ENCODE results near the gene TMEM232. TPM values are rescaled to one million over a fixed set of nuclear protein-coding genes. Genes with fewer than 3 reads are reported as not detected.

TMEM232 gene
- 1 to 10 TPM in 3 of 6 donors, under 1 TPM in 1, not detected in 2; 0.73 to 1.8 (median 1.2) TPM for polyA plus RNA-seq (ENCODE audit: low read depth in 6 of 6)

- Mint-ChIP-seq H3K36me3 (peaks cover 0 to 8% of the 10 kb centered on the region in 2 donors), H3K27me3 (peaks cover 6 to 10% (median 8%) of the 10 kb centered on the region in 3 donors), H3K27ac (peak within 1 kb of the TSS in 3 of 6 donors; percentile 27 to 86 (median 79)), H3K9me3 (no peaks in the 10 kb centered on the region), H3K4me1 (peaks cover 0 to 5% (median 3%) of the 10 kb centered on the region in 3 donors), H3K4me3 (peak within 1 kb of the TSS; percentile 77 to 92 (median 83))
- DNase-seq (peak; percentile 63), ATAC-seq (ENCODE audit: low read depth in 2 of 2) (peak; percentile 98)
Observed at GRCh38 chr5:110726249-110727024, at the start of gene TMEM232. Gene TMEM232 (minus strand): TSS chr5:110726671. CDS start chr5:110667352, 59,319 bp downstream.

GRCh38 chr5:110770286-110770685 is 43.8 kb upstream of the TMEM232 start:
- peaks cover 0 to 19% (median 0%) of the 10 kb centered on the region in 7 donors for H3K9me3 Mint-ChIP-seq
- H3K4me3 Mint-ChIP-seq: no peak overlapping the region
- H3K36me3 Mint-ChIP-seq: no peaks in the 10 kb centered on the region
- H3K27ac Mint-ChIP-seq: no peak overlapping the region
- H3K27me3 Mint-ChIP-seq: no peaks in the 10 kb centered on the region
- ATAC-seq (ENCODE audit: low read depth in 2 of 2) (no peak), DNase-seq (no peak)
- H3K4me1 Mint-ChIP-seq: no peaks in the 10 kb centered on the region

GRCh38 chr5:110769000-110769681 is 42.7 kb upstream of the TMEM232 start:
- H3K27ac Mint-ChIP-seq: no peak overlapping the region
- no peaks in the 10 kb centered on the region for H3K27me3 Mint-ChIP-seq
- H3K4me1 Mint-ChIP-seq: no peaks in the 10 kb centered on the region
- no peak for DNase-seq
- ATAC-seq (ENCODE audit: low read depth in 2 of 2): no peak
- no peak overlapping the region for H3K4me3 Mint-ChIP-seq
- H3K9me3 Mint-ChIP-seq: peaks cover 0 to 14% (median 0%) of the 10 kb centered on the region in 7 donors
- H3K36me3 Mint-ChIP-seq: no peaks in the 10 kb centered on the region

GRCh38 chr5:110768138-110768860 is 41.8 kb upstream of the TMEM232 start:
- no peaks in the 10 kb centered on the region for H3K4me1 Mint-ChIP-seq
- H3K4me3 Mint-ChIP-seq: no peak overlapping the region
- DNase-seq (no peak), ATAC-seq (ENCODE audit: low read depth in 2 of 2) (no peak)
- H3K27ac Mint-ChIP-seq: no peak overlapping the region
- H3K9me3 Mint-ChIP-seq: peaks cover 0 to 8% (median 0%) of the 10 kb centered on the region in 7 donors
- H3K27me3 Mint-ChIP-seq: no peaks in the 10 kb centered on the region
- H3K36me3 Mint-ChIP-seq: no peaks in the 10 kb centered on the region

- H3K27me3 Mint-ChIP-seq: no peaks in the 10 kb centered on the region
- DNase-seq: no peak
- H3K4me3 Mint-ChIP-seq: no peak overlapping the region
Observed at GRCh38 chr5:110760158-110760557, 33.7 kb upstream of the TMEM232 start.

GRCh38 chr5:110757118-110757729 is 30.8 kb upstream of the TMEM232 start:
- H3K27ac Mint-ChIP-seq: peak overlapping the region in 1 of 6 donors; percentile 76
- no peaks in the 10 kb centered on the region for H3K9me3 Mint-ChIP-seq
- H3K36me3 Mint-ChIP-seq: peaks cover 22 to 27% of the 10 kb centered on the region in 2 donors
- no peak overlapping the region for H3K4me3 Mint-ChIP-seq
- H3K4me1 Mint-ChIP-seq: peaks cover 0 to 6% (median 0%) of the 10 kb centered on the region in 3 donors
- no peaks in the 10 kb centered on the region for H3K27me3 Mint-ChIP-seq
- DNase-seq: no peak
- no peak for ATAC-seq (ENCODE audit: low read depth in 2 of 2)

More at GRCh38 chr5:110760158-110760557, 33.7 kb upstream of the TMEM232 start:
- Mint-ChIP-seq H3K27ac (no peak overlapping the region), H3K36me3 (peaks cover 16 to 17% of the 10 kb centered on the region in 2 donors), H3K4me1 (no peaks in the 10 kb centered on the region), H3K9me3 (no peaks in the 10 kb centered on the region)
- no peak for ATAC-seq (ENCODE audit: low read depth in 2 of 2)

- ATAC-seq (ENCODE audit: low read depth in 2 of 2): no peak
- H3K36me3 Mint-ChIP-seq: peaks cover 26 to 30% of the 10 kb centered on the region in 2 donors
- H3K4me3 Mint-ChIP-seq: no peak overlapping the region
- DNase-seq: no peak
- peak overlapping the region in 4 of 6 donors; percentile 6 to 90 (median 60) for H3K27ac Mint-ChIP-seq
- H3K27me3 Mint-ChIP-seq: no peaks in the 10 kb centered on the region
- peaks cover under 1 to 14% (median 3%) of the 10 kb centered on the region in 3 donors for H3K4me1 Mint-ChIP-seq
- no peaks in the 10 kb centered on the region for H3K9me3 Mint-ChIP-seq
Observed at GRCh38 chr5:110754181-110754580, 27.7 kb upstream of the TMEM232 start.

- no peak for DNase-seq
- H3K36me3 Mint-ChIP-seq: peaks cover 32 to 33% of the 10 kb centered on the region in 2 donors
Observed at GRCh38 chr5:110753600-110753999, 27.1 kb upstream of the TMEM232 start.

GRCh38 chr5:110752953-110753352 is 26.5 kb upstream of the TMEM232 start:
- DNase-seq (no peak), ATAC-seq (ENCODE audit: low read depth in 2 of 2) (no peak)
- Mint-ChIP-seq H3K27me3 (no peaks in the 10 kb centered on the region), H3K36me3 (peaks cover 29 to 30% of the 10 kb centered on the region in 2 donors), H3K4me1 (peaks cover 3 to 17% (median 6%) of the 10 kb centered on the region in 3 donors), H3K27ac (peak overlapping the region in 3 of 6 donors; percentile 60 to 87 (median 77)), H3K4me3 (no peak overlapping the region), H3K9me3 (no peaks in the 10 kb centered on the region)

More at GRCh38 chr5:110753600-110753999, 27.1 kb upstream of the TMEM232 start:
- Mint-ChIP-seq H3K27ac (peak overlapping the region in 1 of 6 donors; percentile 8), H3K27me3 (no peaks in the 10 kb centered on the region), H3K9me3 (no peaks in the 10 kb centered on the region), H3K4me3 (no peak overlapping the region), H3K4me1 (peaks cover 3 to 17% (median 6%) of the 10 kb centered on the region in 3 donors)
- no peak for ATAC-seq (ENCODE audit: low read depth in 2 of 2)

GRCh38 chr5:110751902-110752762 is 25.7 kb upstream of the TMEM232 start:
- no peak overlapping the region for H3K4me3 Mint-ChIP-seq
- H3K9me3 Mint-ChIP-seq: no peaks in the 10 kb centered on the region
- peak; percentile 39 to 70 for ATAC-seq (ENCODE audit: low read depth in 2 of 2)
- H3K4me1 Mint-ChIP-seq: peaks cover 3 to 17% (median 6%) of the 10 kb centered on the region in 3 donors
- no peaks in the 10 kb centered on the region for H3K27me3 Mint-ChIP-seq
- H3K36me3 Mint-ChIP-seq: peaks cover 27% of the 10 kb centered on the region in 2 donors
- peak overlapping the region in 4 of 6 donors; percentile 9 to 87 (median 64) for H3K27ac Mint-ChIP-seq
- DNase-seq: no peak

- Mint-ChIP-seq H3K9me3 (peaks cover 0 to 2% (median 0%) of the 10 kb centered on the region in 7 donors), H3K4me3 (peak within 1 kb of the TSS; percentile 93 to 100 (median 98)), H3K4me1 (peaks cover 7 to 31% (median 23%) of the 10 kb centered on the region in 3 donors), H3K27me3 (peaks cover 6 to 11% (median 8%) of the 10 kb centered on the region in 3 donors), H3K36me3 (no peaks in the 10 kb centered on the region), H3K27ac (peak within 1 kb of the TSS; percentile 99 to 100 (median 99))
- ATAC-seq (ENCODE audit: low read depth in 2 of 2) (peak; percentile 86 to 89), DNase-seq (peak; percentile 91)
Observed at GRCh38 chr5:110738812-110739651, 12.6 kb upstream of the TMEM232 start, which contains the start of gene SLC25A46. Gene SLC25A46 (plus strand): TSS chr5:110739007. CDS start chr5:110739120, 113 bp downstream.

Data from naive B cell (primary cell).